Aorta (tissue), 5 donors: ENCODE data around the gene C19orf47. TPM values are rescaled to one million over a fixed set of nuclear protein-coding genes. Genes with fewer than 3 reads are reported as not detected.

Source experiments
- ATAC-seq: fragments of 200-7000 bp; cut with Tn5 transposase; one replicate; pipeline ENCODE4 v1.9.1; 2022; ENCODE audit warnings: moderate library complexity; ENCODE audit not compliant: low FRiP score
- DNase-seq, 2 donors: peaks; one replicate each; pipeline ENCODE4 v3.0.0-alpha.2; 2020
- H3K27ac ChIP-seq, 2 donors: one replicate each; pipeline ENCODE4 v1.5.1; 2013; ENCODE audit warnings: low read length in 2 of 2, mild to moderate bottlenecking in 2 of 2, moderate library complexity in 2 of 2, control low read depth in 1 of 2, inconsistent platforms in 1 of 2, low read depth in 1 of 2
- H3K27me3 ChIP-seq, 2 donors: one replicate each; pipeline ENCODE4 v1.6.1; 2013; ENCODE audit warnings: control low read depth in 1 of 2, low read length in 1 of 2, mild to moderate bottlenecking in 1 of 2, moderate library complexity in 1 of 2; ENCODE audit not compliant: insufficient read depth in 2 of 2, control insufficient read depth in 1 of 2
- H3K36me3 ChIP-seq, 2 donors: one replicate each; pipeline ENCODE4 v1.6.1; 2013; ENCODE audit warnings: control low read depth in 1 of 2, low read length in 1 of 2, mild to moderate bottlenecking in 1 of 2; ENCODE audit not compliant: insufficient read depth in 2 of 2, control insufficient read depth in 1 of 2
- H3K4me1 ChIP-seq, 2 donors: one replicate each; pipeline ENCODE4 v1.6.1; 2013; ENCODE audit warnings: low read length in 2 of 2, control low read depth in 1 of 2, mild to moderate bottlenecking in 1 of 2, moderate library complexity in 1 of 2; ENCODE audit not compliant: insufficient read depth in 2 of 2, control insufficient read depth in 1 of 2
- H3K4me3 ChIP-seq, 2 donors: one replicate each; pipeline ENCODE4 v1.5.1; 2013; ENCODE audit warnings: low read length in 2 of 2, control low read depth in 1 of 2, mild to moderate bottlenecking in 1 of 2
- H3K9me3 ChIP-seq: one replicate; pipeline ENCODE4 v1.6.1; 2013; ENCODE audit warnings: mild to moderate bottlenecking, low read length; ENCODE audit not compliant: control insufficient read depth
- WGBS, 2 donors: extraction: QIAGEN DNeasy Blood & Tissue Kit; methylation state at CpG; one replicate each; pipeline ENCODE4 v1.1.7; 2013; 5-methylcytosine and 5-hydroxymethylcytosine counted together
- intact Hi-C, 2 donors: fragments of 100-400 bp; cut with DNase I; formaldehyde crosslinking; loops; one replicate each; pipeline versions ENCODE4 v1.14.2 to v1.15.0; 2022
- microRNA-seq, 2 donors: library from miRNA; unstranded; fragments of <30 nt; microRNA quantifications; one replicate each; pipeline ENCODE4 v1.2.0, GENCODE V29; 2020
- polyA plus RNA-seq, 2 donors: library from polyadenylated mRNA; stranded (reverse); fragments of 200-250 nt; gene quantifications; one replicate each; pipeline ENCODE4 v1.2.3, GENCODE V29; 2013
- total RNA-seq, 2 donors: library from RNA; stranded (reverse); fragmentation: NEBNext Ultra II Directional; extraction: Animal tissue kit (Norgen Biotek cat#: 25700); gene quantifications; one replicate each; pipeline ENCODE4 v1.2.1, GENCODE V29; 2021
- donor health status: healthy with polysubstance abuse.
- donor health status: Bipolar disorder and iron deficiency.
- donor health status: DM: no; HTN: no; CAD: no.
- donor health status: DM: no; HTN: no; CAD: no.
- donor health status: DM: yes; HTN: yes; CAD: no.

Gene C19orf47
- total and polyA plus RNA-seq, 4 donors, result 11.3 to 22.3 (median 18.7) TPM

DNA sequence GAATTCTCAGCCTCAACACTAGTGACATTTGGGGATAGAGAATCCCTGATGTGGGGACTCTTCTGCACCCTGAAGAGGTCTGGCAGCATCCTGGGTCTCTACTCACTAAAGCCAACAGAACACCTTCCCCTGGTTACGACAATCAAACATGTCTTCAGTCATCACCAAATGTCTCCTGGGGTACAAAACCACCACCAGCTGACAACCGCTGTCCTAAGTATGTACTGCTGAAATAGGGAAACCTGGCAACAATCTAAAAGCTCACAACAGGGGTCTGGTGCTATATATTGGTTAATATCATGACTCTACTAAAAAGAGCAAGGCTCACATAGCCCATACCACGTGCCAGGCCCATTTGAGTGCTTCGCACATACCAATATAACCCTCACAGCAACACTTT is 76.5 kb downstream of the C19orf47 start:
- intact Hi-C loops, result no loop called here
- Histone ChIP-seq H3K9me3 (no peaks in the 10 kb centered on the region), H3K4me1 (no peaks in the 10 kb centered on the region), H3K27ac (no peak overlapping the region), H3K27me3 (no peaks in the 10 kb centered on the region), H3K4me3 (no peak overlapping the region), H3K36me3 (no peaks in the 10 kb centered on the region)
- DNase-seq, result no peak
- WGBS, 2 donors, result 90 to 93% methylated on average over 4 of the region's 4 CpGs
- ATAC-seq, result no peak

GRCh38 chr19:40270362-40271089 is 77.7 kb downstream of the C19orf47 start:
- H3K4me3 ChIP-seq, result no peak overlapping the region
- no peak for ATAC-seq
- H3K4me1 ChIP-seq, result no peaks in the 10 kb centered on the region
- H3K27ac ChIP-seq, result no peak overlapping the region
- H3K36me3 ChIP-seq, result no peaks in the 10 kb centered on the region
- H3K27me3 ChIP-seq, result no peaks in the 10 kb centered on the region
- WGBS, 2 donors, result 86 to 88% methylated on average over 12 of the region's 12 CpGs
- DNase-seq, result no peak
- intact Hi-C loops, result no loop called here
- no peaks in the 10 kb centered on the region for H3K9me3 ChIP-seq

Small RNA genes lying within 50 kb of the gene (microRNA-seq; reads per million reads assigned to microRNA genes)
- 16.1 to 17.9 reads per million in 2 donors for gene MIR641
- gene MIR6796, result 0 to 0.60 reads per million in 2 donors

Other genes starting within 250 kb of the C19orf47 start
- gene MAP3K10, start 157.0 kb downstream of the C19orf47 start, total RNA-seq, result 10 to 100 TPM; 21.1 to 28.8 TPM
- 10 to 100 TPM in 1 of 2 donors, 1 to 10 TPM in 1; 7.0 to 19.9 TPM for gene MAP3K10, start 157.0 kb downstream of the C19orf47 start, polyA plus RNA-seq
- gene TTC9B, start 130.0 kb downstream of the C19orf47 start, total RNA-seq, result not detected
- gene TTC9B, start 130.0 kb downstream of the C19orf47 start, polyA plus RNA-seq, result under 1 TPM in 1 of 2 donors, not detected in 1; 0.26 TPM
- under 1 TPM; 0.42 to 0.81 TPM for gene CCNP, start 121.7 kb downstream of the C19orf47 start, total RNA-seq
- under 1 TPM; 0.31 to 0.50 TPM for gene CCNP, start 121.7 kb downstream of the C19orf47 start, polyA plus RNA-seq
- gene AKT2, start 63.1 kb downstream of the C19orf47 start, total RNA-seq, result 100 to 1,000 TPM; 104 to 131 TPM
- gene AKT2, start 63.1 kb downstream of the C19orf47 start, polyA plus RNA-seq, result 10 to 100 TPM; 24.8 to 74.3 TPM
- gene PLD3, start 298 bp upstream of the C19orf47 start, total RNA-seq, result 100 to 1,000 TPM; 184 to 291 TPM
- gene PLD3, start 298 bp upstream of the C19orf47 start, polyA plus RNA-seq, result 100 to 1,000 TPM; 143 to 234 TPM
- gene HIPK4, start 41.8 kb upstream of the C19orf47 start, total RNA-seq, result under 1 TPM; 0.21 to 0.23 TPM
- under 1 TPM in 1 of 2 donors, not detected in 1; 0.51 TPM for gene HIPK4, start 41.8 kb upstream of the C19orf47 start, polyA plus RNA-seq
- gene PRX, start 65.0 kb upstream of the C19orf47 start, total RNA-seq, result 1 to 10 TPM; 4.9 to 7.6 TPM
- 1 to 10 TPM; 3.1 to 5.2 TPM for gene PRX, start 65.0 kb upstream of the C19orf47 start, polyA plus RNA-seq
- gene SERTAD1, start 77.6 kb upstream of the C19orf47 start, total RNA-seq, result 10 to 100 TPM; 19.7 to 27.8 TPM
- gene SERTAD1, start 77.6 kb upstream of the C19orf47 start, polyA plus RNA-seq, result 10 to 100 TPM; 13.0 to 15.8 TPM
- 10 to 100 TPM; 34.8 to 46.3 TPM for gene SERTAD3, start 95.9 kb upstream of the C19orf47 start, total RNA-seq
- gene SERTAD3, start 95.9 kb upstream of the C19orf47 start, polyA plus RNA-seq, result 10 to 100 TPM; 25.0 to 28.5 TPM
- 10 to 100 TPM; 72.3 to 77.1 TPM for gene BLVRB, start 117.3 kb upstream of the C19orf47 start, total RNA-seq
- 100 to 1,000 TPM in 1 of 2 donors, 10 to 100 TPM in 1; 96.8 to 134 TPM for gene BLVRB, start 117.3 kb upstream of the C19orf47 start, polyA plus RNA-seq
- gene SPTBN4, start 118.6 kb upstream of the C19orf47 start, total RNA-seq, result 1 to 10 TPM; 1.3 to 3.6 TPM
- 1 to 10 TPM in 1 of 2 donors, under 1 TPM in 1; 0.25 to 4.1 TPM for gene SPTBN4, start 118.6 kb upstream of the C19orf47 start, polyA plus RNA-seq
- 10 to 100 TPM; 54.0 to 75.3 TPM for gene SHKBP1, start 228.5 kb upstream of the C19orf47 start, total RNA-seq
- gene SHKBP1, start 228.5 kb upstream of the C19orf47 start, polyA plus RNA-seq, result 100 to 1,000 TPM in 1 of 2 donors, 10 to 100 TPM in 1; 29.4 to 150 TPM